Measurements from ENCODE around the gene RAB9A.
A peak's percentile ranks its signal among the peaks of the same experiment; 100 is the strongest.
"Not testable (repeated sequence)": the region's sequence is repeated elsewhere in the genome, so short reads cannot be mapped to it uniquely, and the experiment has no call there.

The RAB9A gene, protein sequence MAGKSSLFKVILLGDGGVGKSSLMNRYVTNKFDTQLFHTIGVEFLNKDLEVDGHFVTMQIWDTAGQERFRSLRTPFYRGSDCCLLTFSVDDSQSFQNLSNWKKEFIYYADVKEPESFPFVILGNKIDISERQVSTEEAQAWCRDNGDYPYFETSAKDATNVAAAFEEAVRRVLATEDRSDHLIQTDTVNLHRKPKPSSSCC

GRCh38 chrX:13688958-13689740, at the start of gene RAB9A:
TSS of gene RAB9A (plus strand) at chrX:13689128. CDS start at chrX:13708747, 19,619 bp downstream.
- peak; percentile 62 to 65 for DNase-seq

DNA sequence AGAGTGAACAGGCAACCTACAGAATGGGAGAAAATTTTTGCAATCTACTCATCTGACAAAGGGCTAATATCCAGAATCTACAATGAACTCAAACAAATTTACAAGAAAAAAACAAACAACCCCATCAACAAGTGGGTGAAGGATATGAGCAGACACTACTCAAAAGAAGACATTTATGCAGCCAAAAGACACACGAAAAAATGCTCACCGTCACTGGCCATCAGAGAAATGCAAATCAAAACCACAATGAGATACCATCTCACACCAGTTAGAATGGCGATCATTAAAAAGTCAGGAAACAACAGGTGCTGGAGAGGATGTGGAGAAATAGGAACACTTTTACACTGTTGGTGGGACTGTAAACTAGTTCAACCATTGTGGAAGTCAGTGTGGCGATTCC, 47.2 kb upstream of the RAB9A start:
- DNase-seq, result not testable (repeated sequence)

DNA sequence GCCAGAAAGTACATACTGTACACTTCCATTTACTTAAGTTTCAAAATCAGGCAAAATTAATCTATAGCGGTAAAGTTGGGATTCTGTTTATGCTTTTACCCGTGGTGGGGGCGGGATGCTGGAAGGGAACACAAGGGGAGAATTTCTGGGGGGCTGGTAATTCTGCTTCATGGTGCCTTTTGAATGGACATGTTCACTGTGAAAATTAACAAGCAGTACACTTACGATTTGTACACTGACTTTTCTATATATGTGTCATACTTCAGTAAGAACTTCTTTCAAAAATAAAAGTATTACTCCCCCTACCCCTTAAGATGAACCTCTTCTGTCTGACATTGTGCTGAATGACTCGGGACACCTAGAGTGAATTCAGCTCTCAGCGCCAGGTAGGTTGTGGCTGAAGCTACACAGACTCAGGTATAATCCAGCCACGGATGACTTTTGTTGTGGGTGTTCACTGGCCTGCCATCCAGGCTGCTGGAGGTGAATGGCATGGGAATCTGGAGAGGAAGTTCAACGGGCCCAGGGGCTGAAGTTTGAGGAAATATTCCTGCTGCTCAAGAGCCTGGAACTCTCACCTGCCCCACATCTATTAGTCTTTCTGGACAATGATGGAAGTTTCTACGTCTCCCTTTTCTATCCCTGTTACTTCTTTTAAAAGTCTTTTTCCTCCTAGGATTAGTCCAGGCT, 43.3 kb upstream of the RAB9A start:
- DNase-seq, result no peak

- peak; percentile 6 to 30 for DNase-seq
These were observed 42.8 kb upstream of the RAB9A start for GRCh38 chrX:13646154-13646549.

DNA sequence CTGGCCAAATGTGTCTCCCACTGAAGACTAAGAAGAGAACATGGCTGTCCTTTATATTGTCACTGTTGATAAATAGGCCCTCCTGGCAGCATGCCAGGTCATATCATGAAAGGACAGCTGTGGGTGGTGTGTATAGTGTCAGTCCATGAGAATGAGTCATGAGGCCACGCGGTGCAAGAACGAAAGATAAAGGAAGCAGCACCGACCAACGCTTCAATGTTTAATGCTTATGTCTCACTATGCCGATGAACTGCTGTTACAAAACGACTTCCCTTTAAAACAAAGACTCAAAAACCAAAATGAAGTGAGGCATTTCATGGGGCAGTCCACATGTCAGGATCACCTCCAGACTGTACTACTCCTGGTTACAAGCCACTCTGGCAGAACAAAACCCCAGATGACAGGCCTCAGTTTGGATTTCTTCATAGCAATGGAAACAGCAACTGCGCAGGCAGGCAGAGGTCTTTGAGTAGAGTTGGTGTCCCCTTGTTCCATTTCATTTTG, 41.2 kb upstream of the RAB9A start:
- no peak for DNase-seq

GRCh38 chrX:13648336-13648735, 40.6 kb upstream of the RAB9A start:
- DNase-seq, result not testable (repeated sequence)

- DNase-seq, result no peak
These were observed 39.1 kb upstream of the RAB9A start for GRCh38 chrX:13649838-13650237.

DNA sequence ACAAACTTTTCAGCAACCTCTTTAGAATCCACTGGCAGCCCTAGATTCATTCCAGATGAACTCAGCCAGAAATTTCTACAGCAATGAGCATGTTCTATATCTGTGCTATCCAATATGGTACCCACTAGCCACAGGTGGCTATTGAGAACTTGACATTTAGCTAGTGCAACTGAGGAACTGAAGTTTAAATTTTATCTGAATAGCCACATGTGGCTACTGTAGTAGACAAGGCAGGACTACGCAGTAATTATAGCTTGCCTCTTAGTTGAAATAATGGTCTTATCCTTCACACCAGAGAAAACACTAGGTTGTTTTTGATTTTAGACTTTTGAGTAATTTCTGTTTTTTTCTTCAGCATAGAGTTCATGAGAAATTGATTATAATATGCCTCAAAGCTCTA, 38.6 kb upstream of the RAB9A start:
- DNase-seq, result no peak

DNA sequence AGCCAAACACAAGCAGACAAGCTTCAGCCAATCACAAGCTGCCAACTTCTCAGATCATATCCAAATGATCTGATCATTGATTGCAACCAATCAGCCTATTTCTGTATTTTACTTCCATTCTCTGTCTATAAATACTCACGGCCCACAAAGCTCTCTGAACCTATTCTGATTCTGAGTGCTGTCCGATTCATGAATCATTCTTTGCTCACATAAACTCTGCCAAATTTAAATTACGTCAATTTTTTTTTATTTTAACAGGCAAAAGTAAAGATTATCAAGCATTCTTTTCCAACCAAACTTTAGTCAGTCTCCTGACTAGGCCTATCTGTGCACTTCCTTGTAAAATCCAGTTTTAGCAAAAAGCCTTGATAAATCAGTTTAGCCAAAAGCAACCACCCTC, 37.8 kb upstream of the RAB9A start:
- no peak for DNase-seq

DNA sequence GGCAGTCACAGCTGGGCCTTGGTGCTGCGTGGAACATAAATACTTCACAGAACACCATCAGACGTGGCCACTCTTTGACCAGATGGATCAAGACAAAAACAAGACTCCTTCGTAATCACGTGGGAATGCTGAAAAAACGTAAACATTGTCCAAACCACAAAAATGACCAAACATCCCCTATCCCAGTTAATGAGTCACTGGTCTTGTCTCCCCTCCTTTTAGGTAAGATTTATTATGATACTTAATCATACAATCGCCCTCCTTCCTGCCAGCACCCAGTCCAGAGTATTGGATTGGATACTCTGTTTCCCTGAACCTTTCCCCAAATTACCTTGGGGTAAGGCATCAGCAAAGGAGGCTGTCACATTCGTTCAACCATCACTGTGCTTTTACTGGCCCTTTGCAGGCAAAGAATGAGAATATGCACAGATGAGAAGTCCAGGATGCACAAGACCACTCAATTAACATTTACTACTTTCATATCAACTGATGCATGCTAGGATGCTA, 36.6 kb upstream of the RAB9A start:
- DNase-seq, result no peak

DNA sequence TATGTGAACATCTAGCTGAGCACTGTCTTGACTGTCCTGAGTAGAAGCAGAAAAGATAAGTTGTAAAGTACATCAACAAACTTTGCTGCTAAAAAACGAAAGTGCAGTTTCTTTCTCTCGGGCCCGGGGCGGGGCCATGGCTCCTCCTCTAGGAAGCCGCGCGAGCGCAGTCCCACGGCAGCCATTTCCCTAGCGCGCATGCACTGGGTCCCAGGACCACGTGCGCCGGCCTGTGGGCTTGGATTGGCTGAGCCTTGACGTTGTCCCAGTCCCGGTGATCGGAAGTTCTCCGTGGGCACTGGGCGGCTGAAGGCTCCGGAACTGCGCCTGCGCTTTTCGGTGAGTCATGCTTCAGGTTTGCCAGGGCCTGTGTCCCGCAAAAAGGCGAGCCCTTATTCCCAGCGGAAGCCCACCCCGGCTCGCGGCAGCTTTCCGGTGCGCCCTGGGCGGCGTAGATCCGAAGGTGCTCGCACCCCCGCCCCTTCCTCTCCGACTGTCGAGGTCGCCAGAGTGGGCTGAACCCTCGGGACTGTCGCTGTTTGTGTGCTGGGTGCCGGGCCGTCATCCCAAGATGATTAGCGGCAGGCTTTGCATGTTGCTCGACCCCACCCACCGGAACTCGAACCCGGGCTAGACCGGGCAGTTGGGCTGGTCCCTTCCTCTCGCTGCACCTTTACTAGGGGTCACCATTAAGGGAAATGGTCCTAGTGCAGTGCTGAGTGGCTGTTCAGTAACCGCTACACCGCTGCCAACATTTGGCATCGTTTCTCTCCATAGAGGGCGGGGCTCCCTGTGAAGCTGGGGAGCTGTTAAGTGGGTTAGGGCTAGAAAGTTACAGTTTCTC, 35.9 kb upstream of the RAB9A start, which contains the start of gene TCEANC:
TSS of gene TCEANC (plus strand) at position 292 of the 844 bp plus-strand sequence. CDS start 9,368 bp downstream, outside the sequence.
- peak; percentile 87 to 89 for DNase-seq

GRCh38 chrX:13654116-13654515, 34.8 kb upstream of the RAB9A start:
- DNase-seq, result no peak

DNA sequence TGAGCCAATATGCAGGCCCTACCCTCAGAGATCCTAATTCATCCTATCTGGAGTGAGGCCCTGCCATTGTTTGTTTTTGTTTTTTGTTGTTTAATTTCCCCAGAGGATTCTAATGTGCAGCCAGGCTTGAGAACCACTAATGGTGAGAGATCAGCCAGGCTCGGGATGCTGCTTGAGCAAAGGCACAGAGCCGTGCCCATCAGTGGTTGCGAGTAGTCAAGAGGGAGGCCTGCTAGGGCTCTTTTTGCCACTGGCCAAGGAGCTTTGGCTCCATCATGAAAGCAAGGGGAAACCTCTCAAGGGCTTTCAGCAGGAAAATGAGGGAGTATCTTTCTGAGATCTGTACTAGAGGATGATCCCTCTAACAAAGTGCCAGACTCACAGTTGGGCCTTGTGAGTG, 33.3 kb upstream of the RAB9A start:
- no peak for DNase-seq

GRCh38 chrX:13658602-13659001, 30.3 kb upstream of the RAB9A start:
- DNase-seq, result peak in 1 of 2 experiments; percentile 20

DNA sequence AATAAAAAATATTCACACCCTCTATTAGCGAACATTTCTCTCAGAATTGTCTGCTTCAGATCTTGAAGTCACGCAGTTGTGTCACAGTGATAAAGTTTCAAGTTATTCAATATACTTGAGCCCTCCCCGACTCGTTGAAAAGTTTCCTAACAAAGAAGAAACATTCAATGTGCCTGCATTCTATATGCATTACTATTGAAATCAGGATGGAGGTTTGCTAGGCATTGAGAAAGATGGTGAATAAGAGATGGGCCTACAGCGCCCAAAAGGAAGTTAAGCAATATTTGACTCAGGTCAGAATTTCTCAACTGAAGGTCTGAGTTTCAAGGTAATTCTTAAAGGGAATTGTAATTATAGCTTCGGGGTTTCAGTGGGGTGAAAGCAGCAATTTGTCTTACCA, 29.9 kb upstream of the RAB9A start:
- DNase-seq, result no peak

DNA sequence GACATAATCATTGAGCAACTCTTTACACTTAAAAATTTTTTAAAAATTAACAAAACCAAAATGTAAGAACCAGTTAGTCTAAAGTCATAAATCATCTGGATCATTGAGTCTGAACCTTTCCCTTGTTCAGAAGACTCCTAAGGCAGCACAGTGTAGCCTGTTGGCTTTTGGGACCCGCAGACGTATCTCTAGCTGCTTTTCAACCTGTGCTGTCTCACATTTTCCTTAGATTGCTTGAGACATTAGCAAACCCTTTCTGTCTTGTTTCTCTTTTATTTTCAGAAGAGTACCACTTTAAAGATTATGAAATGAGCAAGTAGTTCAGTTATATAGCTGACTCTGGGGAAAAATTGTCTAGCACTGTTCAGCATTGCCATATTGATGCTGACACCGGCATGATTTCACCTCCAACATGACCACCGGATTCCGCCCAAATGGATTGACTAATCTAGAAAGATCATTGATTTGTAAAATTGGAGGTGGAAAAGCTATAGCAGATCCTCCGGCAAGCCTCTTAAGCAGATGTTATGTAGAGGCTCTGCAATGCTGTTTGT, 27.1 kb upstream of the RAB9A start:
- DNase-seq, result no peak

GRCh38 chrX:13662355-13662791, 26.6 kb upstream of the RAB9A start:
- no peak for DNase-seq

- no peak for DNase-seq
These were observed 24.9 kb upstream of the RAB9A start for GRCh38 chrX:13664020-13664419.

DNA sequence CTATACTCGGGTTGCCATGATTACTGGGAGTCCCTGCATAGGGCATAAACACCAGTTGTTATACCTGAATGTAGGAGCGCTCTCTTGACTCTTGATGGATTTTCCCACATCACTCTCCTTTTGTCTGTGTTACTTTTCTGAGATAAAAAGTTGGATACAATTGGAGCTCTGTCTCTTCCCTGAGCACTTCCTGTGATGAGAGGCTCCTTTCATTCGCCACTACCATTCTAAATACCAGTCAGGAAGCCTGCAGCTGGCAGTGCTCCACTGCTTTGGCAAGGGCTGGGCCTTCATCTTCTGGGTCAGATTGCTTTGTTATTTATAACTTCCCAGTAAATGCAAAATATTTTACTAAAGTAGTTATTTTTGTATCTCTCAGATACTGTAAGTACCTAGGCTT, 22.1 kb upstream of the RAB9A start:
- DNase-seq, result no peak

GRCh38 chrX:13667919-13668318, 21.0 kb upstream of the RAB9A start:
- no peak for DNase-seq

GRCh38 chrX:13669246-13669737, 19.6 kb upstream of the RAB9A start:
- DNase-seq, result no peak

DNA sequence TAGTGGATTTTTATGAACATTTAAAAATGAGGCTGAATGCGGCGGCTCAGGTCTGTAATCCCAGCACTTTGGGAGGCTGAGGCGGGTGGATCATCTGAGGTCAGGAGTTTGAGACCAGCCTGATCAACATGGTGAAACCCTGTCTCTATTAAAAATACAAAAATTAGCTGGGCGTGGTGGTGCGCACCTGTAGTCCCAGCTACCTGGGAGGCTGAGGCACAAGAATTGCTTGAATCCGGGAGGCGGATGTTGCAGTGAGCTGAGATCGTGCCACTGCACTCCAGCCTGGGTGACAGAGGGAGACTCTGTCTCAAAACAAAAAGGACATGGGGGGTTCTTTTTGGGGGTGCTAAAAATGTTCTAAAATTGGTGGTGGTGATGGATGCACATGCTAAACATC, 19.2 kb upstream of the RAB9A start:
- not testable (repeated sequence) for DNase-seq
